Retinal pigment epithelial cell (primary cell): ENCODE measurements around the gene TBX5.

Experiments
- DNase-seq: peaks from one replicate; pipeline ENCODE4 v3.0.0-alpha.2; 2010; ENCODE audit warnings: low read depth
- H3K4me3 ChIP-seq: 2 replicates; pipeline ENCODE4 v1.5.1; 2011; ENCODE audit warnings: mild to moderate bottlenecking, low read length, control low read depth, moderate library complexity
- TF ChIP-seq, protein P1 (sequence below): conservative IDR thresholded peaks from 2 replicates; pipeline ENCODE4 v1.5.1; 2011; ENCODE audit warnings: low read depth, low read length, control low read depth, inconsistent platforms

The TBX5 gene

DNA sequence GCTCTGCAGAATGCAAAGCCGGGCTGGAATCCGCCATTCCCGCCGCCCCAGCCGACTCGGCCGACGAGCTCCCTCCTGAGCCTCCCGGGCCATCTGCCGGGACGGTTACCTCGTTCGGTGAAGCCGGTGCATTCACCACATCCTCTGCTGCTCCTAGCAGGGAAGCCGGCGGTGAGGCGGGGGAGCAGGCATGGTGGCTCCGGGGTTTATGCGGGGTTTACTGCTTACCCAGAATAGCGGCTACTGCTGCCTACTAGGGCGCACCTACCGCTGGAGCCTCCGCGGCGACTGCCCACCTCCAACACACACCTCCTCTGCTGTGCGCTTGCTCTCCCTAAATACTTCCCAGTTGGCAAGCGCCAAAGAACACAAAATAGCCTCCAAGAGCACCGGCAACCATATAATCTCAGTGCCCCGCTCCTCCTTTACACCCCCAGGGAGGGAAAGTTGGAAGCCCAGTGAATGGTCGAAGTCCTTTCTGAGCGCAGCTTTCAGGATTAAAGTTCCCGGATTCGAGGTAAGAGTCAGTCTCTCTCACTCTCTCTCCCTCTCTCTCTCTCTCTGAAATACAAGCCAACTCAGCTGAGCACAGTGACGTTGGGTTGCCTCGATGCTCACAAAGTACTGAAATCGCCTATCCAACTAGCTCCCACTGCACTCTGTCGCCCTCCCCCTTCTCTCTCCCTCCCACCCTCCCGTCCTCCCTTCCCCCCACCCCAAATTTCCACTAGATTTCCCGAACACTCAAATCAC lies at the start of gene TBX5:
Gene TBX5, minus strand, starts transcription at position 626 of the 753 bp plus-strand sequence. CDS start 2,246 bp downstream, outside the sequence.
- TF ChIP-seq, protein P1, sequence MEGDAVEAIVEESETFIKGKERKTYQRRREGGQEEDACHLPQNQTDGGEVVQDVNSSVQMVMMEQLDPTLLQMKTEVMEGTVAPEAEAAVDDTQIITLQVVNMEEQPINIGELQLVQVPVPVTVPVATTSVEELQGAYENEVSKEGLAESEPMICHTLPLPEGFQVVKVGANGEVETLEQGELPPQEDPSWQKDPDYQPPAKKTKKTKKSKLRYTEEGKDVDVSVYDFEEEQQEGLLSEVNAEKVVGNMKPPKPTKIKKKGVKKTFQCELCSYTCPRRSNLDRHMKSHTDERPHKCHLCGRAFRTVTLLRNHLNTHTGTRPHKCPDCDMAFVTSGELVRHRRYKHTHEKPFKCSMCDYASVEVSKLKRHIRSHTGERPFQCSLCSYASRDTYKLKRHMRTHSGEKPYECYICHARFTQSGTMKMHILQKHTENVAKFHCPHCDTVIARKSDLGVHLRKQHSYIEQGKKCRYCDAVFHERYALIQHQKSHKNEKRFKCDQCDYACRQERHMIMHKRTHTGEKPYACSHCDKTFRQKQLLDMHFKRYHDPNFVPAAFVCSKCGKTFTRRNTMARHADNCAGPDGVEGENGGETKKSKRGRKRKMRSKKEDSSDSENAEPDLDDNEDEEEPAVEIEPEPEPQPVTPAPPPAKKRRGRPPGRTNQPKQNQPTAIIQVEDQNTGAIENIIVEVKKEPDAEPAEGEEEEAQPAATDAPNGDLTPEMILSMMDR: no peak
- H3K4me3 ChIP-seq: no peak within 1 kb of the TSS
- no peak for DNase-seq

DNA sequence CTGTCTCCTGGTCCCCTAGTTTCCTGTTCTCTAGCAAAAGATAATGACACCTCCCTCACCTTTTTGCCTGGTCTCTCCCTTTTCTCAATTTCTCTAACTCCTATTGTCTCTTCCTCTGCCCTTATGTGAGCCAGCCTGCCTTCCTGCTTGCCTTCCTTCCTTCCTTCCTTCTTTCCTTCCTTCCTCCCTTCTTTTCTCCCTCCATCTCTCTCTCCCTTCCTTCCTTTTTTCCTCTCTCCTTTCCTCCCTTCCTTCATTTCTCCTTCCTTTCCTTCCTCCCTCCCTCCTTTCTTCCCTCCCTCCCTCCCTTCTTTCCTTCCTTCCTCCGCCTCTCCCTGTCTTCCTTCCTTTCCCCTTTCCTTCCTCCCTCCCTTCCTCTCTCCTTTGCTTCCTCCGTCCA lies 45.7 kb upstream of the TBX5 start:
- no peak for DNase-seq
- TF ChIP-seq, protein P1: no peak
- H3K4me3 ChIP-seq: no peak overlapping the region

DNA sequence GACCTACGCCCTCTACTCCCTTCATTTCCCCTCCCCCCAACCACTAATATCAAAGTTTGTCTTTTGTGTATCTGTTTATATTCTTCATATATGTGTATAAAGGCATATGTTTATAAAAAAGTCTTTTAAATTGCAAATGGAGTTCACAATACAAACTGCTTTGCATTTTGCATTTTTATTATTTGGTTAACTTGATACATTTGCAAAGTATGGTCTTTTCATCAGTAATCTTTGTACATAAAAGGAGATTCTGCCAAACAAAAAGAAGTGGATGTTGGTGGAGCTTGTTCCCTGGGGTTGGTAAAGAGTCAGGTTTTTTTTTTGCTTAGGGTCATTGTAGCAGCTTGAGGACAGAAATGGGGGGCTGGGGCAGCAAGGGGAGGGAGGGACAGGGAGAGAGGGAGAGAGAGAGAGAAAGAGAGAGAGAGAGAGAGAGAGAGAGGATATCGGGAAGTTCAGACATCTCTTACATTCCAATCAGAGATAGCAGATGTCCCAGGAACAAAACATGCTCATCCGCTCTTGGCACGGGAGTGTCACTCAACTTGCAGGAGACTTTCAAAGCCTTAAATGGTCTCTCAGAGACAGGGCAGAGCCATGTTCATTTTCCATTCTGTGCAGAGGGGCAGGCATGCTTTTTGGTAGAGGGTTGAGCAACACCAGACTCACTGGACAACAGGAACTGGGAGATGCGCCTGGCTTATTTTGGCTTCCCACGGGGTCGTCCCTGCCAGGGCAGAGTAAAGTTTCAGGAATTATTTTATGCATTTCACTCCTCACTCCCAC lies 44.8 kb upstream of the TBX5 start:
- TF ChIP-seq, protein P1: no peak
- no peak overlapping the region for H3K4me3 ChIP-seq
- no peak for DNase-seq

DNA sequence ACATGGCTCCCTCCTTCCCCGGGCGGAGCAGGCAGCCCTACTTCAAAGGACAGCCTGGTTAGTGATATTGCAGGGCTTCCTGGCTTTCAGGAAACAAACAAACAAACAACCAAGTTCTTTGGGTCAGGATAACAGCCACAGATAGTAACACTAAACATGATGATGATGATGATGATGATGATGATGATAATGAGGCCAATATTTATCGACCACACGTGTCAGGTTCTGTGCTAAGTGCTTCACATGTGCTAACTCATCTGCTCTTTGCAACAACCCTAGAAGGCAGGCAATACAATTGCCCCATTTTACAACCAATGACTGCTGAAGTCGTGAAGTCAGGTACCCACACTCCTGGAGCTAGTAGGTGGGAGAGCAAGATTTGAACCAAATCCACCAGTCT lies 44.1 kb upstream of the TBX5 start:
- no peak for DNase-seq
- H3K4me3 ChIP-seq: no peak overlapping the region
- TF ChIP-seq, protein P1: no peak

- TF ChIP-seq, protein P1: no peak
- no peak for DNase-seq
- H3K4me3 ChIP-seq: no peak overlapping the region
These were observed 42.6 kb upstream of the TBX5 start for GRCh38 chr12:114448618-114448933.

DNA sequence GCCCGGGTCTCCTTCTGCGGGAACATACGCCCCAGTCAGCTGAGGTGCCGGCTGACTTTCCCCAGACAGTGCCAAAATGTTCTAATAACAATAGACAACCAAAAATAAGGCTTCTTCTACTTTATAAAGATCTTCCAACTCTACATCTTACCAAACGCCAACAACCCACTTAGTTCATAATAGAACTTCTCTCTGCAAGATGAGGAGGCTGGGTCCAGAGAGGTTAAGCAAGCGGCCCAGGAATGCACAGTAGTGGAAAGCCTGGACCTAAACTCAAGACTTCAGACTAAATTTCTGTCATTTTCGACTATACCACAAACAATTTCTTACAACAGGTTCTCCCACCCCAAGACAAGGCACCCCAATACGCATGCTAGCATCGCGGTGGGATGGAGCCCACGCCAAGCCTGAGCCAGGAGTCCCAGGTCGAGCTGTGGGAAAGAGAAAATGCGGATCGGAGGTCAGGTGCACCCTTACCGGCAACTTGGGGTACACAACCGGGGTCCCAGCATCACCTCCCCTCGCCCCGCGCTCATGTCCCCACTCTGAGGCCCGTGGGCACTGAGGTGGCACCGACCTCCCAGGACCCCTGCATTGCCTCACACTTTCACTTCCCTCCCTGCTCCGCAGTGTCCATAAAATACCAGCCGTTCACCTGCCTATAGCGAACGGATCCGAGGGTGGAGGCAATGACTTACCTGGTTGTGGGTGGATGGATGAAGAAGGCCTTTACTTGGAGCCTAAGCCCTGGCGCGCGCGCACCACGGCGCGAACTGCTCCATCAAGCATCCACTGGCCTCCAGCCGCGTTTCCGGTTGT lies 42.1 kb upstream of the TBX5 start:
- no peak overlapping the region for H3K4me3 ChIP-seq
- TF ChIP-seq, protein P1: no peak
- no peak for DNase-seq
